T-cell (primary cell): ENCODE data around the gene GSTP1. TPM values are rescaled to one million over a fixed set of nuclear protein-coding genes. Genes with fewer than 3 reads are reported as not detected.

Experiments used
- ATAC-seq, 4 experiments: fragments of 200-7000 bp in 3 of 4; fragments of 150-1000 bp in 1 of 4; cut with Tn5 transposase; replicated peaks in 1 of 4; 1 replicate in 3 of 4; 2 replicates in 1 of 4; pipeline ENCODE4 v1.10.0; 2021; ENCODE audit warnings: moderate library complexity in 3 of 4, mild to moderate bottlenecking in 2 of 4, moderate number of reproducible peaks in 1 of 4
- CTCF ChIA-PET, 2 donors: fragments of 300-600 bp; sonication (Branson Sonifier 250); formaldehyde crosslinking; loops; one replicate each; lab custom pipeline; 2022; ENCODE audit warnings: antibody characterized with exemption in 2 of 2; lab: Charles Lee
- POLR2A ChIA-PET, 2 donors: fragments of 300-600 bp; sonication (Branson Sonifier 250); formaldehyde crosslinking; loops; one replicate each; lab custom pipeline; 2022; ENCODE audit warnings: antibody characterized with exemption in 2 of 2; lab: Charles Lee
- DNase-seq, 35 experiments: peaks; one replicate each; pipeline versions ENCODE4 v3.0.0 to v3.0.0-alpha.2; 2013 to 2023
- H3K27ac ChIP-seq: one replicate; pipeline ENCODE4 v1.5.1; 2013; ENCODE audit warnings: low read length
- H3K27me3 ChIP-seq, 2 experiments: replicated peaks in 1 of 2; 1 replicate in 1 of 2; 2 replicates in 1 of 2; pipeline versions ENCODE4 v1.6.1 to v1.7.0; 2013; ENCODE audit warnings: low read length in 1 of 2, mixed read lengths in 1 of 2; ENCODE audit not compliant: control insufficient read depth in 2 of 2, insufficient read depth in 2 of 2; ENCODE audit errors: extremely low read depth in 1 of 2
- H3K36me3 ChIP-seq, 2 donors: 1 replicate in 1 of 2; 2 replicates in 1 of 2; pipeline versions ENCODE4 v1.6.1 to v1.7.0; 2013; ENCODE audit warnings: low read length in 1 of 2; ENCODE audit not compliant: control insufficient read depth in 2 of 2, insufficient read depth in 1 of 2; ENCODE audit errors: extremely low read depth in 1 of 2
- H3K4me1 ChIP-seq, 2 experiments: 1 replicate in 1 of 2; 2 replicates in 1 of 2; pipeline versions ENCODE4 v1.6.1 to v1.7.0; 2013; ENCODE audit warnings: low read length in 2 of 2, mixed read lengths in 1 of 2; ENCODE audit not compliant: insufficient read depth in 2 of 2, control insufficient read depth in 1 of 2; ENCODE audit errors: extremely low read depth in 1 of 2
- H3K4me3 ChIP-seq, 2 donors: 1 replicate in 1 of 2; 2 replicates in 1 of 2; pipeline versions ENCODE4 v1.5.1 to v1.7.0; 2013; ENCODE audit warnings: mild to moderate bottlenecking in 2 of 2, low read length in 1 of 2, moderate library complexity in 1 of 2; ENCODE audit not compliant: control insufficient read depth in 1 of 2; ENCODE audit errors: extremely low read depth in 1 of 2
- H3K9me3 ChIP-seq: 2 replicates; pipeline ENCODE4 v1.7.0; 2013
- H3K27ac Mint-ChIP-seq, 2 donors: one replicate each; pipeline ENCODE4 v1.8.0; 2020 to 2021; ENCODE audit warnings: mild to moderate bottlenecking in 2 of 2, mixed read lengths in 2 of 2
- H3K27me3 Mint-ChIP-seq, 2 donors: one replicate each; pipeline ENCODE4 v1.8.0; 2021 to 2022; ENCODE audit warnings: mixed read lengths in 2 of 2
- H3K36me3 Mint-ChIP-seq: one replicate; pipeline ENCODE4 v1.8.0; 2021; ENCODE audit warnings: mixed read lengths
- H3K4me1 Mint-ChIP-seq, 3 donors: one replicate each; pipeline ENCODE4 v1.8.0; 2020 to 2022; ENCODE audit warnings: mixed read lengths in 3 of 3, mild to moderate bottlenecking in 1 of 3
- H3K4me3 Mint-ChIP-seq, 3 donors: one replicate each; pipeline ENCODE4 v1.8.0; 2020 to 2022; ENCODE audit warnings: mild to moderate bottlenecking in 3 of 3, mixed read lengths in 3 of 3, moderate library complexity in 3 of 3
- H3K9me3 Mint-ChIP-seq, 3 donors: one replicate each; pipeline ENCODE4 v1.8.0; 2020 to 2022; ENCODE audit warnings: mixed read lengths in 3 of 3
- WGBS: methylation state at CpG from one replicate; pipeline ENCODE4 v1.1.5; 2013; ENCODE audit warnings: missing lambda C conversion rate; ENCODE audit not compliant: insufficient coverage; 5-methylcytosine and 5-hydroxymethylcytosine counted together
- total RNA-seq, 35 experiments: library from RNA in 6 of 35; stranded (reverse) in 6 of 35; fragments of 120-200 nt in 1 of 35; gene quantifications; one replicate each; pipeline versions ENCODE4 v1.2.1 to v1.2.4 and lab custom pipeline; 2013 to 2026

The GSTP1 gene
- total RNA-seq, 5 donors from 2014 or later (not counting 1 experiment from before 2014, with no cell fraction given) = 68.3 to 200 (median 151) TPM

DNA sequence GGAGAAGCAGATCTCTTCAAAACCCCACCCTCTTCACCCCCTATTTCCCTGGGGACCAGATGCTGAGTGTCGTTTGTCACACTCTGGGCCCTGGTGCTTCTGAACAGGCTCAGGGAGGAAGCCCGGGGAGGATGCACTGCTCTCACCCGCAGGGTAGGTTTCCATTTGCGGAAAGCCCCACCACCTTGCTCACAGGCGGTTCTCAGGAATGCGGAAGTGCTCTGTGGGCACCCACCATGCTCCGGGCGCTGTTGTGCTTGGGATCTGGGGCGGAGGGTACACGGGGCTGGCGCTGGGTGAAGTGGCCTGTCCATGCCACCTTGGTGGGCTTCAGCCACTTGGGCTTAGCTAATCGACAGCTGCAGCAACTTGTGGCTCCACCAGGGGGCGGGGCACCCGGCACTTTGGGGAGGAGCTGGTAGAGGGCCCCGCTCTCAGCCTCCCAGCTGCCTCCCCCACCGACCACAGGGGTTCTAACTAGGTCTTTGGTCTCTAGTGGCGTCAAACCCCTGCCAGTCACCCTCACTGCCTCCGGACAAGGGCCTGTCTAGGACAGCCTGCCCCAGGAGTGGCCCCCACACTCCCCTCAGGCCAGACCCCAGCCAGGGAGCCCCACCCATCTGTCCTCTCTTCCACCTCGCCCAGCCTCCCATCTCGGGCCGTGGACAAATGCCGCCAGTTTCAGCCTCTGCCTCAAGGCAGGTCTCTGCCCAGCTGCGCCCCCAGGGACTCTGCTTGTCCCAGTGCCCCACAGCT lies 30.5 kb downstream of the GSTP1 start:
- H3K4me3 ChIP-seq = peak overlapping the region in 1 of 2 donors; percentile 64
- peaks cover 15 to 44% of the 10 kb centered on the region in 2 experiments for H3K4me1 ChIP-seq
- 9% methylated on average over 18 of the region's 23 CpGs for WGBS
- peak overlapping the region; percentile 100 for H3K27ac ChIP-seq
- ChIA-PET CTCF (interaction anchor here in 1 of 2 donors (1.1 kb wide), 2 partner anchors 16 to 263 kb away, joined by 3 to 17 read pairs; partner anchors contain the start of gene NUDT8), POLR2A (no interaction called here)
- Mint-ChIP-seq H3K27me3 (no peaks in the 10 kb centered on the region), H3K27ac (peak overlapping the region; percentile 96 to 97), H3K4me1 (peaks cover 15 to 39% (median 23%) of the 10 kb centered on the region in 3 donors), H3K4me3 (peak overlapping the region; percentile 74 to 83 (median 76)), H3K9me3 (no peaks in the 10 kb centered on the region), H3K36me3 (peaks cover 17% of the 10 kb centered on the region)
- no peaks in the 10 kb centered on the region for H3K9me3 ChIP-seq
- ATAC-seq = peak; percentile 91 to 96 (median 94)
- peaks cover 11 to 39% of the 10 kb centered on the region in 2 donors for H3K36me3 ChIP-seq
- H3K27me3 ChIP-seq = peaks cover 0 to 9% of the 10 kb centered on the region in 2 experiments
- peak; percentile 68 to 93 (median 84) for DNase-seq

DNA sequence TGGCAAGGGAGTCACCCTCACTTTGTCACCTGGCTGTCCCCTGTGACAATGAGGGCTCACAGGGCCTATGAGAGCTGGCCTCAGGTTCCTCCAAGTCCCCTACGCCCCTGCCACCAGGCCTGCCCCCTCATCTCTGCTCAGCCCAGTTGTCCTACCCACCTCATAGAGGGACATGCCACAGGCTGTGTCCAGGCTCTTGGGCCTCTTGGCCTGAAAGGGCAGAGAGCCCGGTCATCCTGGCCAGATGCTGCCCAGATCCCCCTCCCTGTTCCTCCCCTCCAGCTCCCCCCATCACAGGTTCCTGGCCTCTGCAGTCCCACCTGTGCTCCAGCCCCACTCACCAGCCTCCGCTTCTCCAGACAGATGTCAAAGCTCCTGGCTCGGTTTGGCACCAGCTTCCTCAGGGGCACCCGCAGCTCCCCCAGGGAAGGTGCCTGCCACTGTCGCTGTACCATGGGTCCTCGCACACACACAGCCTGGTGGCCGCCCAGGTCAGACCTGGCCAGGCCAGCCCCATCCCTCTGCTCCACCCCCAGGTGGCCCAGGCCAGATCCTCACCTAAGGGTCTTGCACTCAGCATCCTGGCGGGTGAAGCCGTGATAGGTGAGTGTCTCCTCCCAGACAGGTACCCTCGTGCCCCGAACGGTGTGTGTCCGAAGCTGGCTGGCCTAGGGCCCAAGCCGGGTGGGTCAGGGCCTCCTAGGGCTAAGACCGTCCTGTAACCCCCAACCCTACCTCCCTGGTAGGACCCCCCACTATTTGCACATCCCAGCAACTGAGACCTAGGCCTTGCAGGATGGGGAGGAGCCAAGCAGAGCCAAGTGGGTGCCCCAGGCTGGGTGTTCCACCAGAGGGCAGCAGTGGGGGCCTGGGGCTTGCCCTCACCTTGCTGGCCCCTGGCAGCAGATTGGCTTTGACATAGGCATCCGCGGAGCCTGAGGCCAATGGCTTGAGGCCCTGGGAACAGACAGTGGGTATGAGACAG lies 31.4 kb downstream of the GSTP1 start:
- Histone ChIP-seq H3K4me1 (peaks cover 15 to 44% of the 10 kb centered on the region in 2 experiments), H3K36me3 (peaks cover 11 to 32% of the 10 kb centered on the region in 2 donors), H3K4me3 (peak overlapping the region in 1 of 2 donors; percentile 64), H3K27me3 (peaks cover 0 to 9% of the 10 kb centered on the region in 2 experiments), H3K27ac (peak overlapping the region; percentile 100), H3K9me3 (no peaks in the 10 kb centered on the region)
- H3K27ac Mint-ChIP-seq = peak overlapping the region; percentile 96 to 97
- peak in 18 of 35 experiments; percentile 22 to 67 (median 41) for DNase-seq
- no peaks in the 10 kb centered on the region for H3K9me3 Mint-ChIP-seq
- no peaks in the 10 kb centered on the region for H3K27me3 Mint-ChIP-seq
- ChIA-PET CTCF (interaction anchor here in 1 of 2 donors (0.6 to 1.1 kb wide), 3 partner anchors 14 to 26 kb away, joined by 3 to 17 read pairs (median 3); partner anchors contain the start of gene NUDT8), POLR2A (no interaction called here)
- peaks cover 15 to 37% (median 23%) of the 10 kb centered on the region in 3 donors for H3K4me1 Mint-ChIP-seq
- WGBS = 89% methylated on average over 14 of the region's 18 CpGs
- H3K36me3 Mint-ChIP-seq = peaks cover 11% of the 10 kb centered on the region
- peak overlapping the region in 2 of 3 donors; percentile 76 to 83 for H3K4me3 Mint-ChIP-seq
- ATAC-seq = no peak

DNA sequence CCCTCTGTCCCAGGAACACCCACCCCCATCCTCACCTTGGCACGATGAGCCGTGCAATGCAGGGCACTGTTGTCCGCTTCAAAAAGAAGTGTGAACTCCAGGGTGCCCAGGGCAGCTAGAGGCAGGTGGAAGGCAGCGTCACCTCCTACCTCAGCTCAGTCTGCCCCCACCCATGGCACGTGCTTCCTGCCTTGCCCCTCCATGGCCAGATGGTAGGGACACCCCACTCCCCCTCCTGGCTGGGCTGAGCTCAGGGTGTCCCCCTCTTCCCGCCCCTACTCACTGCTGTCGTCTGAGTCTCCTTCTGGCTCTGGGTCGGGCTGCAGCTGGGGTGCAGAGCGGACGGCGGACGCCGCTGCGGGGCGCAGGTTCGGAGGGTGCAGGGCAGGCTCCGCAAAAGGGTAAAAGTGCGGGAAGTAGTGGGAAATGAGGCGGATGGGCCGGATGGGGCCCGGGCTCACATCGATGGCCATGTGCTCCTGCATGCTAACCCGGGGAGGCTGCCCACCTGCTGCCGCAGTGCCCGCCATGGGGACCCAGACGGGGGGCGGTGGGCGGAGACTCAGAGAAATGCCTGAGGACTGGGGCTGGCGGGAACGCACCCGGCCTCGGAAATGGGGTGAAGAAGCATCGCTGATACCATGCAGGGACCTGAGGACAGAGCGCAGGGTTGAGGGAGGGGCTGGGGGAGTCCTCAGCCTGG lies 32.3 kb downstream of the GSTP1 start:
- no peaks in the 10 kb centered on the region for H3K27me3 Mint-ChIP-seq
- Histone ChIP-seq H3K4me3 (peak overlapping the region in 1 of 2 donors; percentile 39), H3K36me3 (peaks cover 11 to 23% of the 10 kb centered on the region in 2 donors), H3K27me3 (peaks cover 0 to 9% of the 10 kb centered on the region in 2 experiments), H3K27ac (peak overlapping the region; percentile 100), H3K4me1 (peaks cover 15 to 44% of the 10 kb centered on the region in 2 experiments), H3K9me3 (no peaks in the 10 kb centered on the region)
- peaks cover 15 to 37% (median 23%) of the 10 kb centered on the region in 3 donors for H3K4me1 Mint-ChIP-seq
- peaks cover 7% of the 10 kb centered on the region for H3K36me3 Mint-ChIP-seq
- 35% methylated on average over 25 of the region's 34 CpGs for WGBS
- DNase-seq (peak in 1 of 35 experiments; percentile 40), ATAC-seq (no peak)
- H3K4me3 Mint-ChIP-seq = peak overlapping the region; percentile 31 to 76 (median 63)
- ChIA-PET CTCF (interaction anchor here in 1 of 2 donors (0.6 to 1.0 kb wide), 3 partner anchors 13 to 588 kb away, joined by 3 to 5 read pairs (median 3); no protein-coding TSS in a partner anchor), POLR2A (no interaction called here)
- no peaks in the 10 kb centered on the region for H3K9me3 Mint-ChIP-seq
- peak overlapping the region; percentile 11 to 70 for H3K27ac Mint-ChIP-seq

DNA sequence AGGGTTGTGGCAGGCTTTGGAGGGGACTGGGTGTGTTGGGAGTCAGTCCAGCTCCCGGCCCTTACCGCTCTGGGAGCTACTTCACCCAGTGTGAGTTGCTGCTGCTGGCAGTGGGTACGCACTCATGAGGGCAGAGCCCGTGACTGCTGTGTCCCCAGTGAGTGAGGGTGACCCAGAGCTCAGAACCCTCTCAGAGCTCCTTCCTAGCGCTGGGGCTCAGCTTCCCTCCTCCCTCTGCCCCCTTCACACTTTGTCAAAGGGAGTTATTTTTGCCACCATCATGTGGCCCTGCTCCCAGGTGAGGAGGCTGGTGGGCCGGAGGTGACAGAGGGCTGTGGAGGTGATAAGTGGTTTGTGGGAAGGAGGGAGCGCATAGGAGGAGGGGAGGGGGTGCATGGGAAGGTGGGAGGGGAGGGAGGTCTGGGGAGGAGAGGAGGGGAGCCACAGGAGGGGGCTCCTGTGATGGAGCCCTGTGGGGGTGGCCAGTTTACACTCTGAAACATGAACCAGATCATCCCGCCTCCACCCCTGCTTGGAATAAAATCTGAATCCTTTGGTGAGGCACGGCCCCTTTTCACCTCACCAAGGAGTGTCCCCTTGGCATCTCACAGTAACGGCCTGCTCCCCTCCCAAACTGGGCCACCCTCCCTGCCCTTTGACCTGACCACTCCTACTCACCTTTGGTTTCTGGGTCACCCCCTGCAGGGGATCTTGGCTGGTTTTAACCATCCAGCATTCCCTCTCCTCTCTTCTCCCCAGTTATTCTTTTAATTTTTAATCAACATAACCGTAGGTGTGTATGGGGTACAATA lies 33.0 kb downstream of the GSTP1 start:
- H3K4me1 ChIP-seq = peaks cover 15 to 44% of the 10 kb centered on the region in 2 experiments
- peaks cover 7 to 16% of the 10 kb centered on the region in 2 donors for H3K36me3 ChIP-seq
- Mint-ChIP-seq H3K4me1 (peaks cover 15 to 37% (median 23%) of the 10 kb centered on the region in 3 donors), H3K27ac (peak overlapping the region; percentile 11 to 68), H3K4me3 (peak overlapping the region in 2 of 3 donors; percentile 37 to 76), H3K27me3 (no peaks in the 10 kb centered on the region), H3K9me3 (no peaks in the 10 kb centered on the region), H3K36me3 (peaks cover 7% of the 10 kb centered on the region)
- DNase-seq = no peak
- no peak overlapping the region for H3K27ac ChIP-seq
- H3K9me3 ChIP-seq = no peaks in the 10 kb centered on the region
- POLR2A ChIA-PET = no interaction called here
- H3K27me3 ChIP-seq = peaks cover 0 to 9% of the 10 kb centered on the region in 2 experiments
- peak overlapping the region in 1 of 2 donors; percentile 39 for H3K4me3 ChIP-seq
- ATAC-seq = no peak
- 69% methylated on average over 4 of the region's 11 CpGs for WGBS
- CTCF ChIA-PET = interaction anchor here in 1 of 2 donors (0.6 kb wide), 1 partner anchor 588 kb away, joined by 5 read pairs; no protein-coding TSS in a partner anchor

DNA sequence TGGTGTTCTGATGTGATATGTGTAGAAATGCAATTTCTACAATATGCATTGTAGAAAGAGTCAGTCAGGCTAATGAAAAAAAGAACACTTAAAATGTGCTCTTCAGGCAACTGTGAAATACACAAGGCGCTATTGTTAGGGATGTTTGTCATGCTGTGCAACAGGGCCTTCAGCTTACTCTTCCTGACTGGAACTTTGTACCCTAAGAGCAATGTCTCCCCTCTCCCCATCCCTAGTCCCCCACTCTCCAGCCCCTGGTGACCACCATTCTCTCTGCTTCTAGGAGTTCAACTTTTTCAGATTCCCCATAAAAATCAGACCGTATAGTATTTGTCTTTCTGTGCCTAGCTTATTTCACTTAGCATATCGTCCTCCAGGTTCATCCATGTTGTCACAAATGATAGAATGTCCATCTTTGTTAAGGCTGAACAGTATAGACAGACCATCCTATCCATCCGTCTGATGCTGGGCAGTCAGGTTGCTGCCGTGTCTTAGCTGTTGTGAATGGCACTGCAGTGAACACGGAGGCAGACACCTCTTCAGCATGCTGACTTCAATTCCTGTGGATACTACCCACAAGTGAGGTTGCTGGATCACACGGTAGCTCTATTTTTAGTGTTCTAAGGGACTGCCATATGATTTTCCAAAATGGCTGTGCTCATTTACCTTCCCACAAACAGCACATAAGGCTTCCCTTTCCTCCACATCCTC lies 33.8 kb downstream of the GSTP1 start:
- peak overlapping the region in 2 of 3 donors; percentile 29 to 76 for H3K4me3 Mint-ChIP-seq
- ATAC-seq = no peak
- 88% methylated on average over 6 of the region's 7 CpGs for WGBS

More for the DNA sequence above, 33.8 kb downstream of the GSTP1 start:
- no peak overlapping the region for H3K4me3 ChIP-seq
- no peaks in the 10 kb centered on the region for H3K27me3 Mint-ChIP-seq
- peak overlapping the region in 1 of 2 donors; percentile 68 for H3K27ac Mint-ChIP-seq
- ChIA-PET CTCF (interaction anchor here in 1 of 2 donors (0.7 kb wide), 1 partner anchor 272 kb away, joined by 3 read pairs; no protein-coding TSS in a partner anchor), POLR2A (interaction anchor here in 1 of 2 donors (0.6 kb wide), 1 partner anchor 872 kb away, joined by 4 read pairs; no protein-coding TSS in a partner anchor)
- H3K9me3 Mint-ChIP-seq = no peaks in the 10 kb centered on the region
- peaks cover 0 to 9% of the 10 kb centered on the region in 2 experiments for H3K27me3 ChIP-seq
- H3K27ac ChIP-seq = no peak overlapping the region
- H3K4me1 ChIP-seq = peaks cover 15 to 44% of the 10 kb centered on the region in 2 experiments
- peaks cover 15 to 37% (median 23%) of the 10 kb centered on the region in 3 donors for H3K4me1 Mint-ChIP-seq
- H3K9me3 ChIP-seq = no peaks in the 10 kb centered on the region
- no peak for DNase-seq
- peaks cover 0 to 9% of the 10 kb centered on the region in 2 donors for H3K36me3 ChIP-seq
- H3K36me3 Mint-ChIP-seq = peaks cover 3% of the 10 kb centered on the region
